GM21529 (cell line): ENCODE measurements around the gene GRIA4.

ENCODE experiments used
- ATAC-seq: cut with Tn5 transposase; IDR thresholded peaks from one replicate; pipeline ENCODE4 v1.9.1; 2021; ENCODE audit not compliant: unreplicated experiment

GRIA4 gene

DNA sequence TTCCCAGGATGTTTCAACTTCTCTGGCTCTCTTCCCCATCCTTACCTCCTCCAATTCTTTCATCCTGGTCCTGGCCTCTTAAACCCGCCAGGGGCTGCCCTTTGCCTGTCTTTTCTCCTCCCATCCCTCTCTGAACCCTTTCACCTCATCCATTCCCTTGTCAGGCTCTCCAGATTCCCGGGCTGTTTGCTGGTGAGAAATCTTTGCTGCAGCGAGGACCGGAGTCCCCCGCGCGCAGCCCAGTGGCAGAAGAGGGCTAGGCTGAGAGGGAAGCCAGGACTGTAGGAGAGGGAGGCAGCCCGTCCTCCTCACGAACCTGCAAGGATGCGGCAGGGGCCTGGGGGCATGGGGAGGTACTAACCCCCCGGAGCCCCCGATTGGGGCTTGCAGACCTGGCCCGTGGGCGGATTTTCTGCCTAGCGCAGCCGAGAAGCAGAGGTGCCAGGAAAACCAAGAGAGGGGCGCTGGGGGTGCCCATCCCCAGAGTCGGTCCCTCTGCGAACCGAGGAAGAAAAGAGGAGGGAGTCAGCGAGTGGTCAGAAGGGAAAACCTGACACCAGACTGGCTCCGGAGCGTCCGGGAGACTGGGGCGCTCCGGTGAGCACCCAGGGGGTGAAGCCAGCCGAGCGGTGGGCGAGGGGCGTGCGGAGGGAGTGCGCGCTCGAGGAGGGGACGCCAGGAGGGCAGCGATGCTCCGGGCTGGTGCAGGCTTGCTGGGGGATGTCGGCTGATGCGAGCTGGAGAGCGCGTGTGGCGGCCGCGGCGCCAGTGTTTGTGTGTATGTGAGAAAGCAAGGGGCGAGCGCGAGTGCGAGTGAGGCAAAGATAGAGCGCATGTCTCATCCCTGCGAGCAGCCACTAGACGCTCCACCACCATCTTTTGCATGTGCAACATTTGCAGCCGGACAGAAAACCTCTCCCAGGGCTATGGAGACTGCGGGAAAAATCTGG is at the start of gene GRIA4:
Gene GRIA4 (plus strand): TSS at position 242 of the 950 bp plus-strand sequence. CDS start 925 bp downstream, outside the sequence.
- ATAC-seq: no peak

DNA sequence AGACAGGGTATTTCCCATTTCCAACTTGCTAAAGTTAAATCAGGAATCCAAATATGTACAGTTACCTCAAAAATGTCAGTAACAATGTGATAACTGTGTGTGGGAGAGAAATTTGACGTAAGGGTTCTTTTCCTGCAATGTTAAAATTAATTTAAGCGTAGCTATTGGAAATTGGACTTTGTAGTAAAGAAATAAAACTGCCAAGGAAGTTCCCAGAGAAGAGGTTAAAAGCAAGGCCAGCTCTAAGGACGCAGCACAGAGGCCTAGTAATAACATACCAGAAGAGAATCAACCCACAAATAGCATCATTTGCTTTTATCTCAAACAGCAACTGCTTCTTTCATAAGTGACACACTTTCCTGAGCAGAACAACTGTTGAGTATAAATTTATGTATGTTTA is 36.8 kb upstream of the GRIA4 start:
- ATAC-seq: no peak

DNA sequence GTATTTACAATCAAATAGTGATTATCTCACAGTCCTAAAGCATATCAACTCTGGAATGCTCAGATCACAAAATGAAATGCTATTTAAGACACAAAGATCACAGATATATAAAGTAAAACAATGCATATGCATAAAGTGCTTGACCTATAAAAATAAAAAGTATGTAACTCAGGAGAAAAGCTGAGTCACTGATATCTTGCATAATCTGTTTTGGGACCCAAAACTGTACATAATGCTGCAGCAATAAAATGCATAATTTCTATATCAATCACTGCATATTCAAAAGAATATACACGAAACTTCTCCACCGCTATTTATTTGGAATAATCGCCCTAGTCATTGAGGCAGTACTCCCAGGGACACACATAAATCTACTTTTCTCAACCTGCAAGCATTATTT is 34.9 kb upstream of the GRIA4 start:
- no peak for ATAC-seq

GRCh38 chr11:105577641-105578040 is 32.2 kb upstream of the GRIA4 start:
- ATAC-seq: no peak

- ATAC-seq: no peak
Observed at GRCh38 chr11:105579111-105579510, 30.8 kb upstream of the GRIA4 start.

DNA sequence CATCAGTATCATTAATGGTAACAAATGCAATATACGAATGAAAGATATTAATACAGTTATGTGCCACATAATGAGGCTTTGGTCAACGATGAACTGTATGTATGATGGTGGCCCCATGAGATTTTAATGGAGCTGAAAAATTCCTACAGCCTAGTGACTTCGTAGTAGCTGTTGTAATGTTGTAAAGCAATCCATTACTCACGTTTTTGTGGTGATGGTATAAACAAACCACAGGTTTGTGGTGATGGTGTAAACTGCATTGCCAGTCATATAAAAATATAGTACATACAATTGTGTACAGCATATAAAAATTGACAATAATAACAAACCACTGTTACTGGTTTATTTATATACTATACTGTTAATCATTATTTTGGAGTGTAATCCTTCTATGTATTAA is 27.4 kb upstream of the GRIA4 start:
- no peak for ATAC-seq

DNA sequence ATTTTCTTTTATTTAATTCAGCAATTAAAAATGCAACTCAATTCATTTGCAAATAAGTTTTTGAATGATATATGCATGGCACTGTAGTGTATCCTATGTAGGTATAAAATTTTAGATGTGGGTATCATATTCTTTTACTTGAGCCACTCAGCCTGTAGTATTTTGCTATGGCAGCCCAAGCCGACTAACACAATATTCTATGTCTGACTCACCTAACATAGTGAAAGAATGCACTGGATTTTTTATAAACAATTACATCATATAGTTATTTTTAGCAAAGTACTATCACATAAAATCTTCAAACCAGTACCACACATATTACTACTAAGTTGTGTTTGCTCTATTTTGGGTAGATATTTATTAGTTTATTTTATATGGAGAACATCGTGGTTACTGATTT is 21.9 kb upstream of the GRIA4 start:
- no peak for ATAC-seq

DNA sequence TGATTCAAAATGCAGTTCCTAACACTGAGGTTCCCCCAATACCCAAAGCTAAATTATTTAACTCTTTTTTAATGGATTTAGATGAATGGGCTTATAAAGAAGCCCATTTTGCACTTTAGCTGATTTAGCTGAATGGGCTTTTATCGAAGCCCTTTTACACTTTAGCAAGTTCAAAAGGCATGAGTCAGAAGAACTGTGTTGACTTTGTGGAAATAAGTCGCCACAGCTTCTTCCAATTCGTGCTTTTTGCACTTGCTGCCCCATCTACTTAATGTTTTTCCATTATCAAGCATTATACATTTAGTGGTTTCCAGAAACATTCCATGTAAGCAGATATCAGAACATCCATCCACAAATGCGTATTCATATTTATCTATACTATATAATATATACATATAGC is 20.5 kb upstream of the GRIA4 start:
- ATAC-seq: no peak

DNA sequence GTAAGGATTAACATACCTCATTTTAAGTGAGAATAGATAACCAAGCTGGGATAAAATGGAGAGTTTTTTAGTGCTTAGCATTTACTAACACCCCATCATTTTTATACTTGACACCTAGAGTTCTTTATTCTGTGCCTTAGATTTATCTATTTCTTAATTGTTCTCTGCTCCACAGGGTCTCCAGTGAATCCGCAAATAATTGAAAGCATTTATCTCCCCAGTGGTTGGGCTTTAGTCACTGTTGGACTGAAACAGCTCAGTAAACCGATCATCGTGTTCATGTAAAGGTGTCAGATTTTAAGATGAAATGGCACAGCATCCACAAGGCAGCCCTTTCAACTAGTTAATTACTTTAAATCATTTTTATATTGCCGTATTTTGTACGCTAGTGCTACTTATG is 17.8 kb upstream of the GRIA4 start:
- no peak for ATAC-seq

DNA sequence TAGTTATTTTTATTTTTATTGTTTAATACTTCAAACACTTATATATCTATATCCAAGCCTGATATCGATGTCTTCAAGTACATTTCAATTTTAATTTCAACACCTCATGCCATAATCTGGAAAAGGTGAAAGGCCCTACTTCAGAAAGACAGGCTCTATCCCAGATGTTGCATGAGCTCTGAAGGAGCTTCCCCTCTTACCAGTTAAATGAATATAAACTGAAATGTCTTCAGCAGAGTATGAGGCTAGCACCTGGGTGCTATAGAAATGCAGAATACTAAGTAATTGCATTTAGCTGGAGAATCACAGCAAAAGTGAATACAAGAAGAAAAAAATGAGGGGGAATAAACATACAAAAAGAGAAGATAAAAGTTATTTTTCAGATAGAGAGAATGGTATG is 11.5 kb upstream of the GRIA4 start:
- ATAC-seq: no peak

- ATAC-seq: no peak
Observed at GRCh38 chr11:105603156-105603555, 6.7 kb upstream of the GRIA4 start.

DNA sequence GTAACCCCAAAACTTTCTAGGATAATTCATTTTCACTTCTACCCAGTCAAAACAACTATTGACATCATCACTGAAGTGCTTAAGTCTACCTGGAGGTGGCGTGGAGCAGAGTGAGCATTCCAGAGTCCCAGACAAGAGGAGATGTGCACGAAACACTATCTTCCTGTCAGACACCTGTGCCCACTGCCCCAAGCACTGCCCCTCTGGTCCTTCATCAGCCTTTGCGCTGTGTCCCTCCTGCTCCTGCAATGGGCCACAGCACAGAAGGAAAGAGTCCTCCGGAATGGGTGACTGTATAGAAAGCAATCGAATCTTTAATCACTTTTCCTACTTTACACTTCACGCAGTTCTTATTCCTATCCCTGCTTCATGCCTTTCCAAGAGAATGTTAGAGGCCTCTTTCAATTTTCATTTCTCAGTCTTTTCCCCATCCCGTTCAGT is 512 bp upstream of the GRIA4 start:
- peak; percentile 75 for ATAC-seq

DNA sequence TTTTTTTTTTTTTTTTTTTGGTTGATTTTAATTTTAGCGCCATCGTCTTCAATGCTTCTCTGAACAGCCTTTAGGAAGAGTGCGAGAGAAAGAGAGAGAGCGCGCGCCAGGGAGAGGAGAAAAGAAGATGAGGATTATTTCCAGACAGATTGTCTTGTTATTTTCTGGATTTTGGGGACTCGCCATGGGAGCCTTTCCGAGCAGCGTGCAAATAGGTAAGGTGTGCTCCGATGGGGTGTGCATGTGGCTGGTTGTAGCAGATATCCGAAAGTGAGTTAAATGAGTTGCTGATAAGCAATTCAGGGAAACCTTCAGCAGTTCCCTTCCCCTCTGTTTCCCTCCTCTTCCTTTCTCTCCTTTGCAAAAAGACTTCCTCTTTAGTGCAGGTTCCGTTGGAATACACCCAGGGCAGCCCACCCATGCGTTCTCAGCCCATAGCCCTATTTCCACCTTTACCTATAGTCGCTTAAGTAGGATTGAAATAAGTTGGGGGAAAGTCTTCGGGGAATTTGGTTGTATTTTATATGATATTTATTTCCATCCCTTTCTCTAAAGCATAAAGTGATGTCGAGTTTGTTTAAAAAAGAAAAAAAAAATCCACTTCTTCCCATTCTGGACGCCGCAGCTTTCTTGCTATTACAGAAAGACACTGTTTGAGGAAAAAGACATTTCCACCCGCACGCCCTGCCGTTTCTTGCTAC is 1.1 kb downstream of the GRIA4 start:
- ATAC-seq: no peak

GRCh38 chr11:105611572-105612441 is 1.9 kb downstream of the GRIA4 start:
- ATAC-seq: no peak

- ATAC-seq: no peak
Observed at GRCh38 chr11:105612771-105613170, 2.9 kb downstream of the GRIA4 start.

- no peak for ATAC-seq
Observed at GRCh38 chr11:105613183-105613582, 3.3 kb downstream of the GRIA4 start.

DNA sequence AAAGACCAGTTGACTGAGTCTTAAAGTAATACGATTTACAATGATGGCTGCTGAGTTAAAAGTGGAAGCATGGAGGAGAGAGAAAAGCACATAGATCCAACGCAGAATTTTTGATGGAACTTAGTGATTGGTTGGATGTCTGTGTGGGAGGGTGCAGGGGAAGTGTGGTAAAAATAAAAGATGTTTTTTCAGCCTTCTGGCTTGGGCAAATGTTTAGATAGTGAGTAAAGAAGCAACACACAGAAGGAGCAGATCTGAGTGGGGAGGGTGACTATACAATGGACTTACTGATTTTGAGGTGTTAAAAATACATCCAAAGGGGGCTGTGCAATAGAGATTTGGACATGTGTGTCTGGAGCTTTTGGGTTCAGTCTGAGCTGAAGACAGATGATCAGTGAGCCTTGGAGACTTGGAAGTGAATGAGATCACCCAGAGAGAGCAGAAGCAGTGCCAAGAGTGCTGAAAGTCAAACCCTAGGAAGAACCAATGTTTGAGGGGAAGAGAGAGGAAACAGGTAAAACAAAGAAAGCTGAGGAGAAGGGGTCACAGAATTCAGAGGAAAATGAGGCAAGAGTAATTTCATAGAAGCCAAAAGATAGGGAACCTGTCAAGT is 8.6 kb downstream of the GRIA4 start:
- ATAC-seq: no peak

GRCh38 chr11:105619556-105619955 is 9.7 kb downstream of the GRIA4 start:
- ATAC-seq: no peak

- no peak for ATAC-seq
Observed at GRCh38 chr11:105622016-105622415, 12.1 kb downstream of the GRIA4 start.

DNA sequence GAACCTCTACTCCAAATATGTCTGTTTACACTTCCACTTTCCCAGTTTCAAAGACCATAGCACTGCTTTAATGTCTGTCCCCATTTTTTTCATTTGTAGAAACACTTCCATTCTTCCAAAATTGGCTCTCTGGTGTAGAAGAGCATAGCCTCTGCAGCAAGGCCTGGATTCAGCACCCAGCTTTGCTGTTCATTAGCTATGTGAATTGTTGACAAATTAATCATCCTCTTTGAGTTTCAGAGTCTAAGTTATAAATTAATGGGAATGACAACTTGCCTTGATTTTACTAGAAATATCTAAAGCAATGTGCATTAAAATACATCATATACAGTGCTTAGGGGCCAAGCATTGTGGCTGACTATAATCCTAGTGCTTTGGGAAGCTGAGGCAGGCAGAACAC is 22.4 kb downstream of the GRIA4 start:
- ATAC-seq: no peak

DNA sequence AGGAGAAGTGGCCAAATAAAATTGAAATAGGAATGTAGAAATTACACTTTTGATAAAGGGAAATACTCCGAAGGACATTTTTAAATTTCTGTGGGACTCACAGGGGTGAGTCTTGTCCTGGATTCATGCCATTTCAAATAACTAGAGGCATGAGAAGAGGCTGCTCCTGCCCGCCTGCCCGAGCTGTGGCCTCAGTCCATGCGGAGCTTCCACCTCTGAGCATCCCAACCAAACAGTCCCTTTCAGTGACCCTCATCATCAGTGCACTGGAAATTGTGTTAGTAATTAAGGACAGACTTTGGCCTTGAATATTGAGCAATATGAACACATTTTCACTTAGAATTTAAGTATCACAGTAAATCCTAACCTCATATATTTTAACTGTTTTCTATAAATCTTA is 25.6 kb downstream of the GRIA4 start:
- no peak for ATAC-seq
